ENCODE measurements around the gene GNPDA1.
A peak's percentile ranks its signal among the peaks of the same experiment; 100 is the strongest.

Gene GNPDA1

GRCh38 chr5:142009886-142010285 lies 2.9 kb downstream of the GNPDA1 start:
- TF ChIP-seq, protein P1, sequence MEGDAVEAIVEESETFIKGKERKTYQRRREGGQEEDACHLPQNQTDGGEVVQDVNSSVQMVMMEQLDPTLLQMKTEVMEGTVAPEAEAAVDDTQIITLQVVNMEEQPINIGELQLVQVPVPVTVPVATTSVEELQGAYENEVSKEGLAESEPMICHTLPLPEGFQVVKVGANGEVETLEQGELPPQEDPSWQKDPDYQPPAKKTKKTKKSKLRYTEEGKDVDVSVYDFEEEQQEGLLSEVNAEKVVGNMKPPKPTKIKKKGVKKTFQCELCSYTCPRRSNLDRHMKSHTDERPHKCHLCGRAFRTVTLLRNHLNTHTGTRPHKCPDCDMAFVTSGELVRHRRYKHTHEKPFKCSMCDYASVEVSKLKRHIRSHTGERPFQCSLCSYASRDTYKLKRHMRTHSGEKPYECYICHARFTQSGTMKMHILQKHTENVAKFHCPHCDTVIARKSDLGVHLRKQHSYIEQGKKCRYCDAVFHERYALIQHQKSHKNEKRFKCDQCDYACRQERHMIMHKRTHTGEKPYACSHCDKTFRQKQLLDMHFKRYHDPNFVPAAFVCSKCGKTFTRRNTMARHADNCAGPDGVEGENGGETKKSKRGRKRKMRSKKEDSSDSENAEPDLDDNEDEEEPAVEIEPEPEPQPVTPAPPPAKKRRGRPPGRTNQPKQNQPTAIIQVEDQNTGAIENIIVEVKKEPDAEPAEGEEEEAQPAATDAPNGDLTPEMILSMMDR (IDR thresholded peaks at IDR 0.05; ENCODE audit: unreplicated experiment in 3 of 3): no peak
- H3K27me3 Mint-ChIP-seq (ENCODE audit: low read depth): no peaks in the 10 kb centered on the region
- H3K27ac Mint-ChIP-seq: no peak overlapping the region
- H3K4me3 Mint-ChIP-seq: no peak overlapping the region
- no peaks in the 10 kb centered on the region for H3K9me3 Mint-ChIP-seq
- H3K36me3 Mint-ChIP-seq (ENCODE audit: low read depth): peaks cover 37% of the 10 kb centered on the region
- peaks cover 13% of the 10 kb centered on the region for H3K4me1 Mint-ChIP-seq

- H3K27ac Mint-ChIP-seq: no peak overlapping the region
- no peaks in the 10 kb centered on the region for H3K9me3 Mint-ChIP-seq
- TF ChIP-seq, protein P1 (IDR thresholded peaks at IDR 0.05; ENCODE audit: unreplicated experiment in 3 of 3): no peak
- peak overlapping the region in 2 of 3 experiments; percentile 37 to 47 for H3K4me3 Mint-ChIP-seq
- H3K4me1 Mint-ChIP-seq: peaks cover 9% of the 10 kb centered on the region
- H3K27me3 Mint-ChIP-seq (ENCODE audit: low read depth): no peaks in the 10 kb centered on the region
- peaks cover 41% of the 10 kb centered on the region for H3K36me3 Mint-ChIP-seq (ENCODE audit: low read depth)
Measured at GRCh38 chr5:142008813-142009212, 4.0 kb downstream of the GNPDA1 start.

DNA sequence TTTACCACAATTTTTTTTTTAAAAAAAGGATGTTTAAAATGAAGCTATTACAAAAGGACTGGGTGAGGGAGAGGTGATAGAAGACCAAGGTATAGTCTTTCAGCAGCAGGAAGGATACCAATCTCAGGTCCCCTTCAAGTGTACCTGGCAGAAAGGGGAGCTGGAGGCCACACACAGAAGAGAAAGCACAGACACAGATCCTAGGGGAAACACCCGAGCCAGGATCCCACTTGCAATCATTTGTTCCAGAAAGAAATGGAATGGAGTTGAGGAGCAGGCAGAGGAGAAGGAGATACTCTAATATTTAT lies 5.6 kb downstream of the GNPDA1 start:
- H3K4me1 Mint-ChIP-seq: no peaks in the 10 kb centered on the region
- TF ChIP-seq, protein P1 (IDR thresholded peaks at IDR 0.05; ENCODE audit: unreplicated experiment in 3 of 3): no peak
- no peak overlapping the region for H3K27ac Mint-ChIP-seq
- peaks cover 46% of the 10 kb centered on the region for H3K36me3 Mint-ChIP-seq (ENCODE audit: low read depth)
- H3K4me3 Mint-ChIP-seq: no peak overlapping the region
- no peaks in the 10 kb centered on the region for H3K9me3 Mint-ChIP-seq
- no peaks in the 10 kb centered on the region for H3K27me3 Mint-ChIP-seq (ENCODE audit: low read depth)

DNA sequence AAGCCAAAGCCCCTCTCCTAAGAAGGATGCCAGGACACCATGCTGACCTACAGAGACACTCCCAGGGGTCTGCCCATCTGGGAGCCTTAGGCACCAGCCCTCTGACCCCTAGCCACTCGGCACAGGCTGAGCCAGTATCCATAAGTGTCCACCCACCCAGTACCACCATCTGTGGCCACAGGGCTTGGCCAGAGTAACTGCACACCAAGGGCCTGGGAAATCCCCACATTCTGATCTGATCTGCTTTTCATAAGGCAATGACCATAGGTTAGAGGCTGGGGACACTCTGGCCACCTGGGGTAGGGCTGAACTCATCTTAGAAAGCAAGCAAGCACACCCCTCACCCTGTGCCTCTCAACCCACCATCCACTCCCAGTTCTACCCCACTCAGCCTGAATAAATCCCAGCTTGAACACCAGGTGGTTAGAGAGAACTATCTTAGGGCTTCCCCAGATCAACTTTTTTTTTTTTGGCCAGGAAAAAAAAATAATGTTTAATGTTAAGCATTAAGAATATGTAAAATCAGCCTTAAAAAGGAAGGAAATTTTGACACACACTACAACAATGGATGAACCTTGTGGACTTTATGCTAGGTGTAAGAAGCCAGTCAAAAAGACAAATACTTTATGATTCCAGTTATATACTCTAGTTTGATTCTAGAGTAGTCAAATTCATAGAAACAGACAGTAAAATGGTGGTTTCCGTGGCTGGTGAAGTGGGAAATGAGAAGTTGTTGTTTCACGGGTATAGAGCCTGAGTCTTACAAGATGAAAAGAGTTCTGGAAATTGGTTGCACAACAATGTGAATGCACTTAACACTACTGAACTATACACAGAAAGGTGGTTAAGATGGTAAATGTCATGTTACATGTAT lies 6.2 kb downstream of the GNPDA1 start:
- H3K9me3 Mint-ChIP-seq: no peaks in the 10 kb centered on the region
- TF ChIP-seq, protein P1 (IDR thresholded peaks at IDR 0.05; ENCODE audit: unreplicated experiment in 3 of 3): no peak
- peaks cover 52% of the 10 kb centered on the region for H3K36me3 Mint-ChIP-seq (ENCODE audit: low read depth)
- H3K27ac Mint-ChIP-seq: no peak overlapping the region
- H3K27me3 Mint-ChIP-seq (ENCODE audit: low read depth): no peaks in the 10 kb centered on the region
- H3K4me1 Mint-ChIP-seq: no peaks in the 10 kb centered on the region
- H3K4me3 Mint-ChIP-seq: no peak overlapping the region

DNA sequence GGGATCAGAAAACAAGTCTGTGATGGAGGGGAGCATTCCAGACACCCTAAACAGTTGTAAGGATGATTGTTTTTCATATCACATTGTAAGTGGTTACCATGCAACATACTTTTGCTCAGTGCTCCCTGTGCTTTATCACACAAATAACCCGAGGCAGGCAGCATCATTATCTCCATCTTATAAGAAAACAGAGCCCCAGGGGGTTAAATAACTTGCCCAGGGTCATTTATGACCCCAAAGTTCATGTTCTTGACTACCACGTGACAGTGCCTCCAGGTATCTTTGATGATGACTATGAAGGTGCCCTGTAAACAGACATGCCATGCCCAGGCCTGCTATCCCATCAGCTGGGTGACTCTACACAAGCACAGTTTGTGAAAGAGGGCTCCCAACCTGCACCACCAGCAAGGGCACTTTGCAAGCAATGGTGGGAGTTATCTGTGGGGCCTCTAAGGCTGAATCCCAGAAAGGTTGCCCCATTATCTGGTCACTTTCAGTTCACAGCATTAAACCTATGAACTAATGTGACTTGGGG lies 9.5 kb downstream of the GNPDA1 start:
- H3K4me3 Mint-ChIP-seq: no peak overlapping the region
- TF ChIP-seq, protein P1 (IDR thresholded peaks at IDR 0.05; ENCODE audit: unreplicated experiment in 3 of 3): no peak
- peaks cover 66% of the 10 kb centered on the region for H3K36me3 Mint-ChIP-seq (ENCODE audit: low read depth)
- H3K4me1 Mint-ChIP-seq: no peaks in the 10 kb centered on the region
- H3K9me3 Mint-ChIP-seq: no peaks in the 10 kb centered on the region
- no peaks in the 10 kb centered on the region for H3K27me3 Mint-ChIP-seq (ENCODE audit: low read depth)
- H3K27ac Mint-ChIP-seq: no peak overlapping the region

Data from nephron (organoid).